Loucy (cell line): ENCODE results near the gene C3orf49.

Experiments used
- H2AFZ ChIP-seq: fragments of 200-600 bp; sonication (generic); 2 replicates; pipeline ENCODE4 v1.6.0; 2016; ENCODE audit warnings: antibody characterized with exemption, mild to moderate bottlenecking, low read length, moderate library complexity
- H3F3A ChIP-seq: fragments of 200-600 bp; 2 replicates; pipeline ENCODE4 v1.6.0; 2016; ENCODE audit warnings: antibody characterized with exemption, low read depth, mild to moderate bottlenecking
- H3K27me3 ChIP-seq: fragments of 200-600 bp; sonication (generic); 2 replicates; pipeline ENCODE4 v1.6.1; 2014; ENCODE audit warnings: low read length, mild to moderate bottlenecking; ENCODE audit not compliant: insufficient read depth, poor library complexity, severe bottlenecking
- H3K36me3 ChIP-seq: fragments of 200-600 bp; sonication (generic); 2 replicates; pipeline ENCODE4 v1.6.1; 2016; ENCODE audit warnings: low read length; ENCODE audit not compliant: insufficient read depth
- H3K4me1 ChIP-seq: fragments of 200-600 bp; sonication (generic); 2 replicates; pipeline ENCODE4 v1.5.1; 2014; ENCODE audit warnings: low read length, mild to moderate bottlenecking; ENCODE audit not compliant: insufficient read depth, poor library complexity, severe bottlenecking
- H3K4me2 ChIP-seq: fragments of 200-600 bp; sonication (generic); 2 replicates; pipeline ENCODE4 v1.6.0; 2014; ENCODE audit warnings: antibody characterized with exemption, low read length, low read depth, mild to moderate bottlenecking; ENCODE audit not compliant: poor library complexity, severe bottlenecking
- H3K4me3 ChIP-seq: fragments of 200-600 bp; sonication (generic); 2 replicates; pipeline ENCODE4 v1.5.1; 2014; ENCODE audit warnings: low read length, mild to moderate bottlenecking, mixed read lengths; ENCODE audit not compliant: poor library complexity, severe bottlenecking
- H3K79me2 ChIP-seq: fragments of 200-600 bp; sonication (generic); 2 replicates; pipeline ENCODE4 v1.6.1; 2014; ENCODE audit warnings: low read length; ENCODE audit not compliant: insufficient read depth
- H3K9ac ChIP-seq: fragments of 200-600 bp; sonication (generic); 2 replicates; pipeline ENCODE4 v1.6.0; 2014; ENCODE audit warnings: mild to moderate bottlenecking, low read depth, low read length, moderate library complexity; ENCODE audit not compliant: poor library complexity, severe bottlenecking
- H3K9me2 ChIP-seq: fragments of 200-600 bp; sonication (generic); replicated peaks from 2 replicates; pipeline ENCODE4 v1.6.1; 2016; ENCODE audit warnings: low read depth, low read length, mixed read lengths
- H3K9me3 ChIP-seq: fragments of 200-600 bp; sonication (generic); 2 replicates; pipeline ENCODE4 v1.6.1; 2014; ENCODE audit warnings: mild to moderate bottlenecking, antibody characterized with exemption, low read length, low read depth; ENCODE audit not compliant: insufficient read depth
- H4K20me1 ChIP-seq: fragments of 200-600 bp; sonication (generic); 2 replicates; pipeline ENCODE4 v1.6.0; 2014; ENCODE audit warnings: antibody characterized with exemption, low read length, mild to moderate bottlenecking; ENCODE audit not compliant: insufficient read depth, poor library complexity, severe bottlenecking
- CTCF ChIP-seq: fragments of 200-600 bp; sonication (generic); conservative IDR thresholded peaks from 2 replicates; pipeline ENCODE4 v1.5.1; 2014; ENCODE audit warnings: mild to moderate bottlenecking, antibody characterized with exemption, low read length
- EZH2phosphoT487 ChIP-seq: fragments of 200-600 bp; IDR thresholded peaks from 2 replicates; pipeline ENCODE4 v1.6.1; 2018; ENCODE audit warnings: antibody characterized with exemption, mild to moderate bottlenecking, moderate library complexity, borderline replicate concordance

The C3orf49 gene

GRCh38 chr3:63880653-63881052, 61.6 kb downstream of the C3orf49 start:
- no peaks in the 10 kb centered on the region for H3K36me3 ChIP-seq
- H3K4me2 ChIP-seq, result no peak overlapping the region
- H3K79me2 ChIP-seq, result peaks cover 93% of the 10 kb centered on the region
- H2AFZ ChIP-seq, result no peak overlapping the region
- no peak for TF ChIP-seq EZH2phosphoT487
- TF ChIP-seq CTCF, result no peak
- H3K9me2 ChIP-seq, result no peaks in the 10 kb centered on the region
- H3K9ac ChIP-seq, result no peak overlapping the region
- H3K4me1 ChIP-seq, result peaks cover 33% of the 10 kb centered on the region
- no peak overlapping the region for H3K4me3 ChIP-seq
- no peaks in the 10 kb centered on the region for H3K9me3 ChIP-seq
- H3F3A ChIP-seq, result 0 out of 2 replicates have a peak, but pooled peaks cover 4% of the 10 kb centered on the region
- no peaks in the 10 kb centered on the region for H3K27me3 ChIP-seq
- H4K20me1 ChIP-seq, result peaks cover 67% of the 10 kb centered on the region

GRCh38 chr3:63886858-63887257, 67.8 kb downstream of the C3orf49 start:
- Histone ChIP-seq H3K79me2 (peaks cover 80% of the 10 kb centered on the region), H3K9me3 (no peaks in the 10 kb centered on the region), H2AFZ (no peak overlapping the region), H3K4me1 (no peaks in the 10 kb centered on the region), H3K4me3 (no peak overlapping the region), H3F3A (no peaks in the 10 kb centered on the region), H3K9me2 (no peaks in the 10 kb centered on the region), H4K20me1 (peaks cover 34% of the 10 kb centered on the region), H3K36me3 (no peaks in the 10 kb centered on the region), H3K9ac (no peak overlapping the region), H3K27me3 (no peaks in the 10 kb centered on the region), H3K4me2 (no peak overlapping the region)
- TF ChIP-seq EZH2phosphoT487, result no peak
- no peak for TF ChIP-seq CTCF

- Histone ChIP-seq H3K4me3 (no peak overlapping the region), H3F3A (no peaks in the 10 kb centered on the region), H2AFZ (no peak overlapping the region), H3K4me2 (no peak overlapping the region), H3K9me3 (no peaks in the 10 kb centered on the region), H3K27me3 (no peaks in the 10 kb centered on the region), H3K4me1 (peaks cover 3% of the 10 kb centered on the region), H3K9me2 (no peaks in the 10 kb centered on the region), H3K79me2 (peaks cover 84% of the 10 kb centered on the region), H3K9ac (no peak overlapping the region), H3K36me3 (no peaks in the 10 kb centered on the region), H4K20me1 (peaks cover 28% of the 10 kb centered on the region)
- TF ChIP-seq CTCF, result no peak
- no peak for TF ChIP-seq EZH2phosphoT487
Observed at GRCh38 chr3:63891518-63891917, 72.4 kb downstream of the C3orf49 start.
